Esophagus muscularis mucosa (tissue), 4 donors: ENCODE data around the gene KCNJ18.
"Not testable (repeated sequence)": the region's sequence is repeated elsewhere in the genome, so short reads cannot be mapped to it uniquely, and the experiment has no call there.

Source experiments
- CTCF ChIP-seq, 3 experiments: fragments of 200-600 bp in 2 of 3; fragments of 450-650 bp in 1 of 3; sonication (generic) in 2 of 3; IDR thresholded peaks; one replicate each; pipeline ENCODE4 v1.5.1; 2017 to 2019; ENCODE audit warnings: antibody characterized with exemption in 3 of 3, mild to moderate bottlenecking in 2 of 3, moderate library complexity in 1 of 3
- EP300 ChIP-seq: sonication (generic); formaldehyde crosslinking; IDR thresholded peaks from one replicate; pipeline ENCODE4 v1.6.1; 2017; ENCODE audit warnings: antibody characterized with exemption
- POLR2A ChIP-seq: fragments of 450-650 bp; IDR thresholded peaks from one replicate; pipeline ENCODE4 v1.6.1; 2017; ENCODE audit warnings: antibody characterized with exemption, moderate library complexity, mild to moderate bottlenecking, low read depth
- POLR2AphosphoS5 ChIP-seq, 2 donors: sonication (generic); formaldehyde crosslinking; IDR thresholded peaks; one replicate each; pipeline ENCODE4 v1.6.1; 2017; ENCODE audit warnings: antibody characterized with exemption in 2 of 2

- TF ChIP-seq EP300; CTCF (IDR thresholded peaks at IDR 0.05); POLR2AphosphoS5 (IDR thresholded peaks at IDR 0.05); POLR2A: not testable (repeated sequence)
These were observed 842 bp upstream of the KCNJ18 start for GRCh38 chr17:21691481-21691880.
